GM19193 (cell line): ENCODE results near the gene PDE8A.

Experiments used
- POLR2A ChIP-seq: IDR thresholded peaks from 4 replicates; pipeline ENCODE4 v1.6.1; 2011; ENCODE audit not compliant: insufficient read depth, insufficient read length; ENCODE audit errors: extremely low read depth

Gene PDE8A

GRCh38 chr15:85002517-85002916 lies 20.9 kb downstream of the PDE8A start:
- no peak for TF ChIP-seq POLR2A

GRCh38 chr15:85003593-85004312 lies 22.1 kb downstream of the PDE8A start:
- TF ChIP-seq POLR2A, result no peak

GRCh38 chr15:85004550-85004949 lies 22.9 kb downstream of the PDE8A start:
- no peak for TF ChIP-seq POLR2A

DNA sequence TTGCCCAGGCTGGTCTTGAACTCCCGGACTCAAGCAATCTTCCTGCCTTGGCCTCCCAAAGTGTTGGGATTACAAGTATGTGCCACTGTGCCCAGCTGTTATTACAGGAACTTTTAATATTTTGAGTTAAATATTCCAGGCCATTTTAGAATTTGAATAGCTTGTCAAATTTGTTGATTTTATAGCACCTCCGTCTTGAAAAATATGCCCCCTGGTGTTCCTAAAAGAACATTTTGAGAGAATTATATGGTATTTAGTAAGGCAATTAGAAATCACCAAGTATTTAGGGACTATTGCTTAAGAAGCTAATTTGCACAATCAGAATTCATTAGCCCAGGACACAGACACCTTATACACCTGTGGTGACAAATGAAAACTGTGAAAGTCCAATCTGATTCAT lies 23.7 kb downstream of the PDE8A start:
- no peak for TF ChIP-seq POLR2A

GRCh38 chr15:85005746-85006145 lies 24.1 kb downstream of the PDE8A start:
- no peak for TF ChIP-seq POLR2A

- no peak for TF ChIP-seq POLR2A
Observed at GRCh38 chr15:85006201-85006600, 24.5 kb downstream of the PDE8A start.

DNA sequence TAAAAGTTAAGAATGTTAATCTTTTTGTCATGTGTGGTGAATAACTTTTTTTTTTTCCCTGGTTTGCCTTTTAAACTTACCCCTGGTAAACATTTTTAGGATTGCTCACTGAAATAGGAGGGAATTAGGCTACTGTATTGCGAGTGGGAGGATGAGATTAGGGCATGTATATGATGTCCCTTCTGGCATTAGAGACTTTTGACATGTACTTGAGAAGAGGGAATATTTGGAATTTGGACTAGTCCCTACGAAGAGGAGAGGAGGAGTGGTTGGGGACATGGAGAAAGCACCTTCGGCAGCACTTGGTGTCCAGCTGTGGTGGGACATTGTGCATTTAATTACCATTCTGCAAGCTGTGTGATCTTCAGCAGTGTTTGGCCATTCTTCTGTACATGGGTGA lies 25.0 kb downstream of the PDE8A start:
- no peak for TF ChIP-seq POLR2A

GRCh38 chr15:85007137-85007536 lies 25.5 kb downstream of the PDE8A start:
- no peak for TF ChIP-seq POLR2A

DNA sequence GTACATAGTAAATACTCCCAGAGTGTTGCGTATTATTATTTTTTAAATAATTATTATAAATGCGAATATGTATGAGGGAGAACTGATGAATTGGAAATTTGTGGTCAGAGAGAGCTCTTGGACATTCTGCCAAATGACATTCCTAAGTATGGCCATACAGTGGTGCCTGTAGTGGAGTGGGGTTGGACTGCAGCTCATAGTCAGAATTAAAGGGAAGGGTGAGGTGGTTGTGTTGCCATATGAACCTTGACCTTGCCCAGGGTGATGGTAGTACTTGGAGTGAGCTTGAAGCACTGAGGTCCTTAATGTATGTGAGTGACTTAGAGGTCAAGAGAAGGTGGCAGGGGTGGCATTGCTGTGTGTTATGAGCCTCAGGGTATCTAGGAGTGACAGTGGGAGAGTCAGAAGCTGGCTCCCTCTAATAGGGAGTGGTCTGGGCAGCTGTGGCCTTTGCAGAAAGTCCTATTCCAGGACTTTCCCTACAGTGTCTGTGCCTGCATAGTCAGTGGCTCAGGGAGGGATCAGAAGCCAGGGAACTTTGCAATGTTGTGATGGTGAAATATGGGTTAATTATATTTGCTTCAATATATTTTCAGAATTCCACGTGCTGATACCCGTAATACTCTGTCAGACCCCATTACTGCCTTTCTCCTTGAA lies 26.2 kb downstream of the PDE8A start:
- TF ChIP-seq POLR2A, result no peak

DNA sequence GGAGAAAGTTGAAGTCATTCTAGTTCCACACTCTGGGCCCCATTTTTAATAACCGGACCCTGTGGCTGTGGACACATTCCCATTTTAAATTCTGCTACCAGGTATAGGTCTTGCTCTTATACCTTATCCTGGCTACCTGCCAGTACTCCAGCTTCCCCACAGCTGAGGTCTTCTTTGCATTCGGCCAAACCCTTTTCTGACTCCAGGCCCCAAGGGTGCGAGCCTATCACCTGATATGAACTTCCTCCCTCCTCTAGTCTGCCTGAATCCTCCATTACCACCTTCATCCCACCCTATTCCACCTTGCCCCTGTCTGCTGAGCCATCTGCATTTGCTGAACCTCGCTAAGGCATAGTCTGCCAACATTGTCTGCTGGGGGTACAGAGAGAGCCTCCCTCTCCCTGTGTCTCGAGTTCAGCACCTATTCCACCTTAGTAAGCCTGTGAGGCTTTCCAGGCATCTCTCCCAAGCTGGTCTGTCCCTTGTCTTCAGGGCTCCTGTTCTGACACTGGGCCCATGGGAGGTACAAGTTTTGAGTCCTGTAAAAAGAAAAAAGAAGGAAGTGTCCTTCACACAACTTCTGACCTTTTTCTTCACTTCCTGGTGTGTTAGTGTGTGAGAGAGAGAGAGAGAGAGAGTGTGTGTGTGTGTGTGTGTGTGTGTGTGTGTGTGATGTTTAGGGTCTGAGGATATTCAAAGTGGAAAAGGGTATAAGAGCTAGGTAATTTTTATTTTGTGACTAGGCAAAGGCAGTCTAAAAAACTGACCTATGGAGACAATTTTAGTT lies 27.0 kb downstream of the PDE8A start:
- TF ChIP-seq POLR2A, result no peak

DNA sequence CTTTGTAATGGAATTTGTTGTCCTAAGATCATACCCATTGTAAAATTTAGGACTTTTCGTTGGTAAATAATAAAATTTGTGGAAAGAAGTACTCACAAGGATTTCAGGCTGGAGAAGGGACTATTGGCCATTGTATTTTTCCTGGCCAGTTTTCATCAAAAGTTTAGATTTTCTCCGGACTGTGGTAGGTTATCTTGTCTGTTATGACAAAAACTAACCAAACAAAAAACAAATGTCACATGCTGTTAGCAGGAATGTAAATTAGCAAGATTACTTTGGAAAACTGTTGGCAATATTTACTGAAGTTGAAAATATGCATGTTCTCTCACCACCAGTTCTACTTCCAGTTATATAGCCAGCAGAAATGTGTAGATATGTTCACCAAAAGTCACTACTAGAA lies 27.8 kb downstream of the PDE8A start:
- no peak for TF ChIP-seq POLR2A

DNA sequence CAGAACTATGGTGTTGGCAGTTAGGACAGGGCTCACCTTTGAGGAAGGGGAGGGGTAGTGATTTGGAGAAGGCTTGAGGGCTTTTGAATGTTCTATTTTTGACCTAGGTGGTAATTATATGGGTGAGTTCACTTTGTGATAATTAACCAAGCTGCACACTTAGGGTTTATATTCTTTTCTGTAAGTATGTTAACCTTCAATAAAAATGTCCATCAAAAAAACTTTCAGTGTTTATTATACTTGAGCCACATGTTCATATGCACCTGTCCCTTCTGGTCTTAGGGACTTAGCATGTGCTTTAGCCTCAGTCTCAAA lies 28.4 kb downstream of the PDE8A start:
- no peak for TF ChIP-seq POLR2A

DNA sequence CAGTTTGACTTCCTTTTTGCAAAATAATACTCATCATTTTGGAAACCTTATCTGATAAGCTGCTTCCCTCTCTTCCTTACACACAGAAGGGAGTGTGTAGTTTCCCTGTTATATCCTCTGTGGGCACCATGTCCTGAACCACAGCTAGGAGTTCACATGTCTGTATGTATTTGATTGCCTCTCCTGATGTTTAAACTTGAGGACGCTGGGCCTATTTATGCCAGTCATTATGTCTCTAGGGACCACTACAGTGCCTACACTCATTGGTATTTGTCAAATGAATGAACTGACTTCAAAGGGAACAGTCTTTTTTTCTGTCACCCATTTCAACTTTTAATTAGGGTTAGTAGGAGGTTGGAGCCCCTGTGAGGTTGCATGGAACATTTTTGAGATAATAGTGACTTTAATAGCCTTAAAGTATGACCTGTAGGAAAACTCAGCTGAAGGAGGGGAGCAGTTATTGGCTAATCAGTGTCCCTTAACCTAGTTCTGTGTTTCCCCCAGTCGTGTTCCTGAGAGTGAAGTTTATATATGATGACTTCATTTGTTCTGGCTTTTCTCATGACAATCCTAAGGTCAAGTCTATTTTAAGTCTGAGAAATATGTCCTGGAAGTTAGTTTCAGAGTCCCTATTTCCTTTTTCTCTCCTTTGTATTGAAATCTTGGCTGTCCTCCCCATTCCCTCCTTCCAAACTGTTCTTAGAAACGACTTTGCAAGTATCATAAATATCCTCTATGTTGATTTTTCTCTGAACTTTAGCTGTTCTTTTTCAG lies 28.9 kb downstream of the PDE8A start:
- TF ChIP-seq POLR2A, result no peak

- no peak for TF ChIP-seq POLR2A
Observed at GRCh38 chr15:85011160-85011571, 29.5 kb downstream of the PDE8A start.

GRCh38 chr15:85013785-85014184 lies 32.1 kb downstream of the PDE8A start:
- TF ChIP-seq POLR2A, result no peak

- TF ChIP-seq POLR2A, result no peak
Observed at GRCh38 chr15:85014932-85015331, 33.3 kb downstream of the PDE8A start.

- TF ChIP-seq POLR2A, result no peak
Observed at GRCh38 chr15:85016275-85016674, 34.6 kb downstream of the PDE8A start.
